Naive thymus-derived CD4-positive, alpha-beta T cell (primary cell): ENCODE data around the gene YWHAH. TPM values are rescaled to one million over a fixed set of nuclear protein-coding genes. Genes with fewer than 3 reads are reported as not detected.

Source experiments
- ATAC-seq: fragments of 150-1000 bp; cut with Tn5 transposase; 2 replicates; pipeline ENCODE4 v1.10.0; 2021; ENCODE audit warnings: mild to moderate bottlenecking, moderate library complexity
- CTCF ChIA-PET: fragments of 350-600 bp; sonication (Branson Sonifier 250); formaldehyde crosslinking; loops from one replicate; lab custom pipeline; 2021; ENCODE audit warnings: antibody characterized with exemption; lab: Charles Lee
- POLR2A ChIA-PET: fragments of 350-600 bp; sonication (Branson Sonifier 250); formaldehyde crosslinking; loops from one replicate; lab custom pipeline; 2021; ENCODE audit warnings: antibody characterized with exemption, inconsistent platforms; lab: Charles Lee
- DNase-seq, 9 donors: peaks; one replicate each; pipeline versions ENCODE4 v3.0.0 to v3.0.0-alpha.2; 2020 to 2022; ENCODE audit warnings: mixed read lengths in 1 of 9
- H3K27ac ChIP-seq: one replicate; pipeline ENCODE4 v1.7.0; 2013; ENCODE audit warnings: mild to moderate bottlenecking, low read depth, low read length, moderate library complexity
- H3K27me3 ChIP-seq, 2 donors: one replicate each; pipeline ENCODE4 v1.7.0; 2013; ENCODE audit warnings: low read length in 2 of 2, mild to moderate bottlenecking in 2 of 2, moderate library complexity in 2 of 2; ENCODE audit not compliant: control insufficient read depth in 2 of 2, insufficient read depth in 2 of 2
- H3K36me3 ChIP-seq, 3 experiments: 1 replicate in 2 of 3; 2 replicates in 1 of 3; pipeline ENCODE4 v1.7.0; 2013; ENCODE audit warnings: low read length in 3 of 3, mild to moderate bottlenecking in 3 of 3, moderate library complexity in 1 of 3; ENCODE audit not compliant: insufficient read depth in 3 of 3, control insufficient read depth in 2 of 3
- H3K4me1 ChIP-seq, 2 donors: one replicate each; pipeline ENCODE4 v1.7.0; 2013; ENCODE audit warnings: low read length in 2 of 2, mild to moderate bottlenecking in 2 of 2, moderate library complexity in 1 of 2; ENCODE audit not compliant: control insufficient read depth in 2 of 2, insufficient read depth in 2 of 2
- H3K4me3 ChIP-seq: 2 replicates; pipeline ENCODE4 v1.7.0; 2013; ENCODE audit warnings: mild to moderate bottlenecking, low read length
- H3K9me3 ChIP-seq, 3 experiments: 1 replicate in 2 of 3; 2 replicates in 1 of 3; pipeline ENCODE4 v1.7.0; 2013; ENCODE audit warnings: low read length in 3 of 3; ENCODE audit not compliant: control insufficient read depth in 2 of 3
- H3K27ac Mint-ChIP-seq, 9 donors: one replicate each; pipeline ENCODE4 v1.8.0; 2020 to 2022; ENCODE audit warnings: mixed read lengths in 9 of 9, mild to moderate bottlenecking in 8 of 9, moderate library complexity in 5 of 9, inconsistent platforms in 2 of 9
- H3K27me3 Mint-ChIP-seq, 5 donors: one replicate each; pipeline ENCODE4 v1.8.0; 2021 to 2022; ENCODE audit warnings: mixed read lengths in 5 of 5, mild to moderate bottlenecking in 1 of 5
- H3K36me3 Mint-ChIP-seq, 5 donors: one replicate each; pipeline ENCODE4 v1.8.0; 2020 to 2022; ENCODE audit warnings: mixed read lengths in 5 of 5, mild to moderate bottlenecking in 3 of 5, inconsistent platforms in 1 of 5
- H3K4me1 Mint-ChIP-seq, 7 donors: one replicate each; pipeline ENCODE4 v1.8.0; 2020 to 2022; ENCODE audit warnings: mixed read lengths in 7 of 7, mild to moderate bottlenecking in 3 of 7, inconsistent platforms in 1 of 7
- H3K4me3 Mint-ChIP-seq, 10 donors: one replicate each; pipeline ENCODE4 v1.8.0; 2020 to 2022; ENCODE audit warnings: mild to moderate bottlenecking in 10 of 10, mixed read lengths in 10 of 10, moderate library complexity in 6 of 10, inconsistent platforms in 2 of 10
- H3K9me3 Mint-ChIP-seq, 11 donors: one replicate each; pipeline ENCODE4 v1.8.0; 2020 to 2022; ENCODE audit warnings: mixed read lengths in 11 of 11, mild to moderate bottlenecking in 4 of 11, inconsistent platforms in 1 of 11, moderate library complexity in 1 of 11
- intact Hi-C, 2 donors: fragments of 100-400 bp; cut with micrococcal nuclease; formaldehyde crosslinking; loops; one replicate each; pipeline ENCODE4 v1.15.1; 2023
- polyA plus RNA-seq, 2 donors: library from polyadenylated mRNA; unstranded; fragments of 300-500 nt; fragmentation: Illumina TruSeq; gene quantifications; one replicate each; pipeline ENCODE4 v1.2.3, GENCODE V29; 2021
- total RNA-seq, 6 experiments: library from RNA in 5 of 6; stranded (reverse) in 5 of 6; gene quantifications; 1 replicate in 5 of 6; 2 replicates in 1 of 6; pipeline ENCODE4 v1.2.3 and lab custom pipeline; 2021 to 2026

The YWHAH gene
- total and polyA plus RNA-seq, 7 experiments from 2014 or later, result 11.7 to 130 (median 17.1) TPM

DNA sequence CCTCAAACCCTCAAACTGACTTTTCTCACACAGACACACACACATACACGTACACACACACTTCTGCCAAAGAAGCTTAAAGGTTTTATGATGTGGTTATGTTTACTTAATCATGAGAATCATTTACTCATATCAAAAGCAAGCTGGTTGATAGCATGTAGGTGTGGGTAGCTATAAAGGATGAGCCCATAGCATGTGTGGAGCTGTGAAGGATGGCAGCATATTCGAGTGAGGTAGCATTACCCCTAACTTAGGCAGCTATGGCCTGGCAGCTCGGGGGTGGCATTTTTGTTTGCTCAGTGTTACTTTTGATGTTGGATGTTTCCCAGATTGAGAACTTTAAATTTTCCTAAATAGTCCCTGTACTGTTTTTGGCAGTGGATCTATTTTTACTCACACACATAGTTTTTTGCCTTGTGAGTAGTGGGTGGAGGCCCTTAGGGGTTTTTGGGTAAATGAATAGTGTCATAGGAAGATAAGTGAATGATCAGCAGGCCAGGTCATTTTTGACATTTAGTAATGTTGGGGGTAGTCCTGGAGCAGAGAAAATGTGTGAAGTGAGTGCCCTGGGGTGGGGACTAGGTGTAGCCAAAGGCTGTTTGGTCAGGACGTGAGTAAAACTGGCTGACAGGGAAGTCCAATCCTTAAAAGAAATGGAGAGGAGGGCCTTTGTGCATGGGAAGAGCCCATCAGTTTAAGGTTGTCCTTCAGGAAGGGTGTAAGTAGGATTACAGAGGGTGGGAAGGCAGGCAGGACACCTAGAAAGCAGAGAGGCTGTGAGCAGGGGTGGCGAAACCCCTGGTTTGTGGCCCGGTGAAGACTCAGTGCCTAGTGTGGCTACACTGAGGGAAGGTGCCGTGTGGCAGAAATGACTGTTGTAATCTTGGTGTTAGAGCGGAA is 7.1 kb downstream of the YWHAH start:
- peak overlapping the region in 3 of 9 donors; percentile 48 to 51 (median 49) for H3K27ac Mint-ChIP-seq
- intact Hi-C loops, result no loop called here
- POLR2A ChIA-PET, result no interaction called here
- Histone ChIP-seq H3K4me1 (peaks cover 23 to 43% of the 10 kb centered on the region in 2 donors), H3K36me3 (no peaks in the 10 kb centered on the region), H3K4me3 (no peak overlapping the region), H3K27me3 (no peaks in the 10 kb centered on the region), H3K9me3 (no peaks in the 10 kb centered on the region), H3K27ac (no peak overlapping the region)
- no peaks in the 10 kb centered on the region for H3K9me3 Mint-ChIP-seq
- DNase-seq (no peak), ATAC-seq (no peak)
- H3K4me1 Mint-ChIP-seq, result peaks cover 42 to 64% (median 48%) of the 10 kb centered on the region in 7 donors
- peak overlapping the region in 1 of 10 donors; percentile 16 for H3K4me3 Mint-ChIP-seq
- CTCF ChIA-PET, result interaction anchor here (1.1 kb wide), 1 partner anchor 286 kb away, joined by 4 read pairs; no protein-coding TSS in a partner anchor
- H3K27me3 Mint-ChIP-seq, result no peaks in the 10 kb centered on the region
- H3K36me3 Mint-ChIP-seq, result peaks cover 0 to 30% (median 0%) of the 10 kb centered on the region in 5 donors

GRCh38 chr22:31952094-31952401 is 7.7 kb downstream of the YWHAH start:
- Histone ChIP-seq H3K27ac (no peak overlapping the region), H3K36me3 (no peaks in the 10 kb centered on the region), H3K27me3 (no peaks in the 10 kb centered on the region), H3K4me1 (peaks cover 25 to 41% of the 10 kb centered on the region in 2 donors), H3K4me3 (no peak overlapping the region), H3K9me3 (no peaks in the 10 kb centered on the region)
- no peaks in the 10 kb centered on the region for H3K27me3 Mint-ChIP-seq
- H3K9me3 Mint-ChIP-seq, result no peaks in the 10 kb centered on the region
- H3K4me1 Mint-ChIP-seq, result peaks cover 45 to 64% (median 53%) of the 10 kb centered on the region in 7 donors
- H3K4me3 Mint-ChIP-seq, result no peak overlapping the region
- H3K36me3 Mint-ChIP-seq, result peaks cover 0 to 32% (median 0%) of the 10 kb centered on the region in 5 donors
- ChIA-PET CTCF (no interaction called here), POLR2A (no interaction called here)
- intact Hi-C loops, result no loop called here
- ATAC-seq (no peak), DNase-seq (no peak)
- peak overlapping the region in 1 of 9 donors; percentile 51 for H3K27ac Mint-ChIP-seq

GRCh38 chr22:31952472-31952871 is 8.1 kb downstream of the YWHAH start:
- H3K4me1 Mint-ChIP-seq, result peaks cover 41 to 60% (median 51%) of the 10 kb centered on the region in 7 donors

DNA sequence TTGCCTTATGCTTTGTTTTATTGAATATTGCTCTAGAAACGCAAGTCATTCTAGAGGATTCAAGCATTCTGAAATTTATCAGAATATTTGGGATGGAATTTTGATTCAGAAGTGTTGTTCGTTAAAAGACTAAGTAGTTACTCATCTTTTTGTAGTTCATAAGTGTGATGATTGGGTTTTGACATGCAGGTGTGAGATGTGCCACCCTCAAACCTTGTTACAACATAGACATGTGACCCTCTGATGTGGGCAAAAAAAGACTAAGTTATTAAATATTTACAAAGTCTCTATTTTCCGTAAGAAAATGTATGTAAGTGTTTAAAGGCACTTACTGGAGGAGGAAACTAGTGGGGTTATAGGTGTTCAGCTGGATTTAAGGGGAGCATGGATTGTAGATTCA is 8.9 kb downstream of the YWHAH start:
- Mint-ChIP-seq H3K27ac (peak overlapping the region in 3 of 9 donors; percentile 32 to 66 (median 38)), H3K9me3 (no peaks in the 10 kb centered on the region), H3K4me1 (peaks cover 41 to 59% (median 51%) of the 10 kb centered on the region in 7 donors), H3K36me3 (peaks cover 0 to 26% (median under 1%) of the 10 kb centered on the region in 5 donors), H3K27me3 (no peaks in the 10 kb centered on the region), H3K4me3 (no peak overlapping the region)
- DNase-seq (no peak), ATAC-seq (no peak)
- ChIA-PET CTCF (interaction anchor here (1.3 kb wide), 1 partner anchor 17 kb away, joined by 3 read pairs; no protein-coding TSS in a partner anchor), POLR2A (no interaction called here)
- intact Hi-C loops, result no loop called here
- peaks cover 23 to 38% of the 10 kb centered on the region in 2 donors for H3K4me1 ChIP-seq
- H3K27me3 ChIP-seq, result no peaks in the 10 kb centered on the region
- no peak overlapping the region for H3K27ac ChIP-seq
- H3K9me3 ChIP-seq, result no peaks in the 10 kb centered on the region
- H3K36me3 ChIP-seq, result peaks cover 0 to 5% (median 0%) of the 10 kb centered on the region in 3 experiments
- no peak overlapping the region for H3K4me3 ChIP-seq

More at GRCh38 chr22:31952472-31952871, 8.1 kb downstream of the YWHAH start:
- peaks cover 0 to 28% (median 0%) of the 10 kb centered on the region in 5 donors for H3K36me3 Mint-ChIP-seq
- ChIA-PET CTCF (no interaction called here), POLR2A (no interaction called here)
- no peaks in the 10 kb centered on the region for H3K27me3 ChIP-seq
- no peaks in the 10 kb centered on the region for H3K9me3 ChIP-seq
- no peaks in the 10 kb centered on the region for H3K27me3 Mint-ChIP-seq
- H3K4me3 ChIP-seq, result no peak overlapping the region
- ATAC-seq (no peak), DNase-seq (no peak)
- no peaks in the 10 kb centered on the region for H3K9me3 Mint-ChIP-seq
- no peak overlapping the region for H3K27ac ChIP-seq
- peaks cover 0 to 2% (median 0%) of the 10 kb centered on the region in 3 experiments for H3K36me3 ChIP-seq
- no peak overlapping the region for H3K4me3 Mint-ChIP-seq
- no peak overlapping the region for H3K27ac Mint-ChIP-seq
- peaks cover 23 to 38% of the 10 kb centered on the region in 2 donors for H3K4me1 ChIP-seq
- intact Hi-C loops, result no loop called here

DNA sequence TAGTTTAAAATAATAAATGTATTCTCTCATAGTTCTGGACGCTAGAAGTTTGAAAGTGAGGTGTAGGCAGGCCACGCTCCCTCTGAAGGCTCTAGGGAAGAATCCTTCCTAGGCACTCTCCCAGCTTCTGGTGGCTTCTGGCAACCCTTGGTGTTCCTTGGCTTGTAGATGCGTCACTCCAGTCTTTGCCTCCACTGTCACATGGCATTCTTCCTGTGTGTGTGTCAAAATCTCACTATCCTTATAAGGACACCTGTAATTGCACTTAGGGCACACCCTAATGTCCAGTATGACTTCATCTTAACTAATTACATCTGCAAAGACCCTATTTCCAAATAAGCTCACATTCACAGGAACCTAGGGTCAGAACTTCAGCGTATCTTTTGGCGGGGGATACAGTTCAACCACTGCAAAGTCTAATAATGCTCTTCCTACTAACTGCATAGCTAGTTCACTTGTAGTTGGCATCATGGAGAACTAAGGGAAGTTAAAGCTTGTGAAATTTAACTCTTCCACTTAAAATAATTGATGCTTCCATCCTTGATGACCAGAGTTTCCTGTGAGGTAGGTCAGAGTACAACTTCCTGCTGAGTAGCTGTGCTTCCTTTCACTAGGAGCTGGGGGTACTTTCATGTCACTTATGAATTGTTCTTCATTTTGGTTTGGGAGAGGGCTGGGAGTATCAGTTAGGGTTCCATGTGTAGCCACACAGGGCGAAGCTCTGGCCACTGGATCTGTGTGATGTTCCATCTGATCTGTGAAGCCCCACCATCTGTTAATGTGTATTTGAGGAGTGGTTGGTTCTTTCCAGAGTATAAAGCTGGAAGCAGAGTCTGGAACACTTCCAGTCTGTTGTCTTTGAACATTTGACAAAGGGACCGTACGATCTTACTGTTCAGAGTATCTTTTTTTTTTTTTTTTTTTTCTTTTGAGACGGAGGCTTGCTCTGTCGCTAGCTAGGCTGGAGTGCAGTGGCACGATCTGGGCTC is 10.5 kb downstream of the YWHAH start:
- intact Hi-C loops, result no loop called here
- peak overlapping the region in 7 of 10 donors; percentile 1 to 56 (median 39) for H3K4me3 Mint-ChIP-seq
- peaks cover 0 to 25% (median 3%) of the 10 kb centered on the region in 5 donors for H3K36me3 Mint-ChIP-seq
- Histone ChIP-seq H3K27ac (no peak overlapping the region), H3K27me3 (no peaks in the 10 kb centered on the region), H3K36me3 (peaks cover 0 to 5% (median 0%) of the 10 kb centered on the region in 3 experiments), H3K9me3 (no peaks in the 10 kb centered on the region), H3K4me3 (no peak overlapping the region), H3K4me1 (peaks cover 23 to 43% of the 10 kb centered on the region in 2 donors)
- peaks cover 44 to 67% (median 53%) of the 10 kb centered on the region in 7 donors for H3K4me1 Mint-ChIP-seq
- CTCF ChIA-PET, result interaction anchor here (0.9 to 2.2 kb wide), 2 partner anchors 9 to 24 kb away, joined by 3 to 7 read pairs; no protein-coding TSS in a partner anchor
- H3K9me3 Mint-ChIP-seq, result no peaks in the 10 kb centered on the region
- ATAC-seq, result peak; percentile 38
- H3K27ac Mint-ChIP-seq, result peak overlapping the region in 7 of 9 donors; percentile 41 to 88 (median 80)
- no peak for DNase-seq
- H3K27me3 Mint-ChIP-seq, result no peaks in the 10 kb centered on the region
- POLR2A ChIA-PET, result interaction anchor here (0.7 to 3.1 kb wide), 3 partner anchors 8 to 464 kb away, joined by 3 to 14 read pairs (median 5); partner anchors contain the start of gene PISD

DNA sequence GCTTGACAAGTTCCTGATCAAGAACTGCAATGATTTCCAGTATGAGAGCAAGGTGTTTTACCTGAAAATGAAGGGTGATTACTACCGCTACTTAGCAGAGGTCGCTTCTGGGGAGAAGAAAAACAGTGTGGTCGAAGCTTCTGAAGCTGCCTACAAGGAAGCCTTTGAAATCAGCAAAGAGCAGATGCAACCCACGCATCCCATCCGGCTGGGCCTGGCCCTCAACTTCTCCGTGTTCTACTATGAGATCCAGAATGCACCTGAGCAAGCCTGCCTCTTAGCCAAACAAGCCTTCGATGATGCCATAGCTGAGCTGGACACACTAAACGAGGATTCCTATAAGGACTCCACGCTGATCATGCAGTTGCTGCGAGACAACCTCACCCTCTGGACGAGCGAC is 12.0 kb downstream of the YWHAH start:
- H3K27me3 ChIP-seq, result no peaks in the 10 kb centered on the region
- peak overlapping the region; percentile 35 for H3K27ac ChIP-seq
- H3K36me3 Mint-ChIP-seq, result peaks cover 0 to 18% (median 3%) of the 10 kb centered on the region in 5 donors
- no peak overlapping the region for H3K4me3 ChIP-seq
- peak; percentile 32 for ATAC-seq
- CTCF ChIA-PET, result interaction anchor here (1.2 to 2.2 kb wide), 2 partner anchors 9 to 10 kb away, joined by 3 to 7 read pairs; no protein-coding TSS in a partner anchor
- H3K4me3 Mint-ChIP-seq, result peak overlapping the region in 9 of 10 donors; percentile 18 to 63 (median 43)
- H3K27ac Mint-ChIP-seq, result peak overlapping the region; percentile 6 to 89 (median 75)
- intact Hi-C loops, result no loop called here
- H3K9me3 Mint-ChIP-seq, result no peaks in the 10 kb centered on the region
- H3K4me1 ChIP-seq, result peaks cover 23 to 42% of the 10 kb centered on the region in 2 donors
- H3K9me3 ChIP-seq, result no peaks in the 10 kb centered on the region
- H3K36me3 ChIP-seq, result peaks cover 0 to 5% (median 0%) of the 10 kb centered on the region in 3 experiments
- peaks cover 41 to 63% (median 49%) of the 10 kb centered on the region in 7 donors for H3K4me1 Mint-ChIP-seq
- DNase-seq, result peak in 3 of 9 donors; percentile 10 to 27 (median 15)
- POLR2A ChIA-PET, result interaction anchor here (3.1 kb wide), 1 partner anchor 10 kb away, joined by 14 read pairs; no protein-coding TSS in a partner anchor
- no peaks in the 10 kb centered on the region for H3K27me3 Mint-ChIP-seq
